GM19351 (cell line): ENCODE data around the gene THOC6.

ENCODE experiments used
- ATAC-seq: cut with Tn5 transposase; IDR thresholded peaks from one replicate; pipeline ENCODE4 v1.9.1; 2021; ENCODE audit warnings: mild to moderate bottlenecking, moderate library complexity; ENCODE audit not compliant: unreplicated experiment

Gene THOC6

DNA sequence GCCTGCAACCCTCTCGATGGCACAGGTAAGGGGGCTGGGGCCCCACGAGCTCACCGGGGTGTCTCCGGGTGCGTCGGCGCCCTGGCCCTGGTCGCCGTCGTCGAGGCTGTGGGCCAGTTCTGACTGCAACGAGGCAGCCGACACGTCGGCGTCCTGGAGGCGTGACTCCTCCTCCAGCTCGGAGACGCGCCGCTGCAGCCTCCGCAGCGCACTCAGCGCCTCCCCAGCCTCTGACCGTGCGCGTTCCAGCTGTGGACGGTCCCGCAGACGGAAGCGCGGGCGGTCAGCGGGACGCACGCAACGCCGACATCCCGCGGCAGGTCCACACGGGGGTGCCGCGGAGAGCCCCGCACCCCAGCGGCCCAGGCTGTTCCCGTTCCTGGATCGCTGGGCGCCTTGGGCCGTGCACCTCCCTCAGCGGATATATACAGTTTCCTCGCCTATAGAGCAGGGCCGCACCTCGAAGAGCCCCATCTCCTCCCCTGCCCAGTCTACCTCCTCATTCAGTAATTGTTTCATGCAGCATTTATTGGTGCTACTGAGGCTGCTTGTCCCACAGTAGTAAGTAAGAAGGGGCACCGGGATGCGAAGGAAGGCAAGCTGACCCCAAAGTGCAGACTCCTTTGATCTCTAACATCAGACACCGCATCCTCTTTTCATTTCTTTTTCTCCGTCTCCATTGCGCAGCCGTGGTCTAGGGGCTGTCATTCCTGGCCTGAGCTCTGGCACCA is 5.8 kb downstream of the THOC6 start:
- ATAC-seq: no peak

DNA sequence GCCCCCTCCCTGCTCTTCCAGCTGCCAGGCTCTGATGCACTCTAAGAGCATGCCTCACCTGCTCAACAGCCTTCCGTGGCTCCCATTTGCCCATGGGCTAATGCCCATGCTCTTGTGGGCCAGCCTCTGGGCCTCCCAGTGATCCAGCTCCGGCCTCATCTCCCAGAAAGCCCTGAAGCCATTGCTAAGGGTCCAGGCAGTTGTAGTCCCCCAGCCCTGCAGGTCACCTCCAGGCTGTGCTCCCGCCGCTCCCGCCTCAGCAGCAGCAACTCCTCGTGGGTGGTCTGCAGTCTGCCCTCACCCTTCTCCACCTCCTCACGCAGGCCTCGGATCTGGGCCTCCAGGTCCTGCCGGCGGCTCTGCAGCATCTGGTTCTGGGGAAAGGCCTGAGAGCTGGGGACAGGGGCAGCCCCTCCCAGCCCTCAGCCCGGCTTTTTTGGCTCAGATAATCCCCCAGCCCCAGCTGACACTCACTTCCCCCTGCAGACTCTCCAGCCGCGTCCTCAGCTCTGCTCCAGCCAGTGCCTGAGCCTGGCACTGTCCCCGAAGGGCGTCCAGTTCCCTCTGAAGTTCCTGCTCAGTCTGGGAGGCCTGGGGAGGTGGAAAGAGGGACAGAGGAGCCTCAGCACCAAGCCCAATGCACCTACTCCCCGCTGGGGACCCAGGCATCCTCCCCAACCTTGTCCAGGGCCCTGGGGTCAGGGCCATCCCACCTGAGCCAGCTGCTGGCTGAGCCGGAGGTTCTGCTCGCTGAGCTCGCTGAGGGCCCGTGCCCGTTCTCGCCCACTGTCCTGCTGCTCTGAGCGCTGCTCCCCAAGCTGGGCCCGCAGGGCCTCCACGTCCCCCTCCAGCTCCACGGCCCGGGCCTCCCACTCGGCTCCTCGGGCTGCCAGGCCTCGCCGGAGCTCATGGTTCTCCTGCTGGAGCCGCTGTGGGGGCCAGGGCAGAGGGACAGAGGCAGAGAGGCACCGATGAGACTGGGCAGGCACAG is 6.7 kb downstream of the THOC6 start:
- no peak for ATAC-seq

DNA sequence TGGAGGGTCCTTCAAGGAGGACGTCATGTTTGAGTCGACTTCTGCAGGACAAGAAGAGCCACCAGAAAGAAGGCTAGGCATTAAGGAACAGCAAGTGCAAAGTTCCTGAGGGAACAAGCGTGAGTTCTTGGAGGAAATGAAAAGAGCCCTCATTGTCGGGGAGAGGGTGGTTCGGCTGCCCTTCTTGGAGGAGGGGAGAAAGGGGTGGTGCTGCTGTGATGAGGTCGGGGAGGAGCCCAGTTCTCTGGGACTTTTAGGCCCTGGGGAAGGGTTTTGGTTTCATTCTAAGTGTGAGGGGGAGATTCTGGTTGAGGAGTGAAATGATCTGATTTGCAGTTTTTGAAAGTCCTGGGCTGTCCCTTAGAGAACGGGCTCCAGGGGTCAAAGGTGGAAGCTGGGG is 8.8 kb downstream of the THOC6 start:
- ATAC-seq: no peak

DNA sequence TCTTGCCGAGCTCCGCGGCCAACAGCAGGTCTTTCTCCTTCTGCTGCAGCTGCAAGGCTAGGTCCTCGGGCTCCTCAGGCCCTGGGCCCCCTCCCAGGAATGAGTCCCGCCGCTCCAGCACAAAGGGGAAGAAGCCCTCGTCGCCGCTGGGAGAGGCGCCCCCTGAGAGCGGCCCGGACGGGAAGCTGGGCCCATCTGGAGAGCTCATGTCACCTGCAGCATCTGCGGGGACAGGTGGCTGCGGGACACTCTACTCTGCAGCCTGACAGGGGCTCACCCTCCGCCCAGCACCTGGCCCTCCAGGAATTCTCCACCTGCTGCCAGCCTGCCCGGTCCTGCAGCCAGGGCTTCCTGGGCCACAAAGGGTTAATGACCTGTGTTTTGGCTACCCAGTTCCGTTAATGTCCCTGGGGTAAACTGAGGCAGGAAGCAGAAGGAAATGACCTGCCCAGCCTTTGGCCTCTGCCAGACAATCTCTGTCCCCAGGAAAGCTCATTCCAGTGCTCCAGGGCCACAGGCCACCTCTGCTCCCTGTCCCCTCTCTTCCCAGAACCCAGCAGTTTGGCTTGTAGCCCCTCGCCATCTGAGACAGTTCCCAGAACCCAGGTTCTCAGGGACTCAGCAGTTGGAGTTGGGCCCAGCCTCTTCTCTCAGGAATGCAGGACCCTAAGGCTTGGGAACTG is 11.6 kb downstream of the THOC6 start:
- ATAC-seq: no peak

DNA sequence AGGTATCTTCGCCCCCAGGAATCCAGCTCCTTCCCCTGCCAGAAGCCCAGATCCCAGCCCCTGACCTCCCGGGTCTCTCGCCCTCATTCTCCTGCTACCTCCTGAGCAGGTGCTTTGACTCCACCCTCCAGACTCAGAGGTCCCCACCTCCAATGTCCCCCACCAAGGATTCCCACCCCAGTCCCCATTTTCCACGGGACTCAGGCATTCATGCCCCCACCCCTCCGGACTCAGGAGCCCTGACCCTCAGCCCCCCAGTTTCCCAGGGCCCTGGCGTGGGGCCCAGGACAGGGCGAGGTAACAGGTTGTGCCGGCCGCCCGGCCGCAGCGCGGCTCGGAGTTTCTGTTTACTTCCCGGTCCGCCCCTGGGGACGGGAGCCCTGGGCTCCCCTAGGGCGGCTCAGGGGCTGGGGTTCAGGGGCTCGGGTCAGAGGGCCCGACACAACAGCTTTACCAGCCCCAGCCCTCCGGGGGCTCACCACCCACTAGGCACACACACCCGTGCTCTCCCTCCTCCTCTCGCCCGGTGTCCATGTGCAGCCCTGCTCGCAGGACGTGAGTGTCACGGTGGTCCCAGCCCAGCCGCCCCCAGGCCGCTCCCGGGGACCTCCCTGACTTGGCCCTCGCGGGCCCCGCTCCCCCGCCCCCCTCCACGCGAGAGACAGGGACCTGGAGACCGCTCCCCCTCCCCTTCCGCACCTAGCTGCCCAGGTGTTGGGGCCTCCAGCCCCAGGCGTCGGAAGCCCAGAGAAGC is 12.3 kb downstream of the THOC6 start:
- no peak for ATAC-seq

DNA sequence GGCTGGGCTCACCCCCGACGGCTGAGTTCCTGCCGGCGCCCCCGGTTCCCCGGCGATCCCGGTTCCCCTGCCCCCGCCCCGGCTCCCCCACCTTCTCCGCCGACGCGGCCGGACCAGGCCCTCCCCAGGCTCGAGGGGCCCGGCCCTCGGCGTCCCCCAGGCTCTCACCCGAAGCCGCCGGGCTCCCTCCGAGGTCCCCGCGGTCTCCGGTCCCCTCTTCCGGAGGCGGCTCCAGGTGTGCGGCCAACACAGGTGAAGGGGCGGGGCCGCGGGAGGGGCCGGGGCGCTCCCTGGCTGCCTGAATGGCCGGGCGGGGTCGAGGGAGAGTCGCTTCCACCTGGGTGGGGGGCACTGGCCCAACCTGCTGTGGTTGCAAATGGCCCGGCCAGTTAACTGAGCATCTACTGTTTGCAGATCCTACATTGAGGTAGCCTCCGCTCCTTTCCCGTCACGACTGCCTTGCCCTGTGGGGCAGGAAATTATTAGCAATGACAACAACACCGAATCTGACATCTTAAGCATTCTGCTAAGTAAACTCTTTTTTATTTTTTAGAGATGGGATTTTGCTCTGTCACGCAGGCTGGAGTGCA is 13.0 kb downstream of the THOC6 start, which contains the start of gene BICDL2:
Gene BICDL2, minus strand, starts transcription at position 219 of the 590 bp plus-strand sequence. CDS start 1,448 bp downstream, outside the sequence.
- no peak for ATAC-seq

DNA sequence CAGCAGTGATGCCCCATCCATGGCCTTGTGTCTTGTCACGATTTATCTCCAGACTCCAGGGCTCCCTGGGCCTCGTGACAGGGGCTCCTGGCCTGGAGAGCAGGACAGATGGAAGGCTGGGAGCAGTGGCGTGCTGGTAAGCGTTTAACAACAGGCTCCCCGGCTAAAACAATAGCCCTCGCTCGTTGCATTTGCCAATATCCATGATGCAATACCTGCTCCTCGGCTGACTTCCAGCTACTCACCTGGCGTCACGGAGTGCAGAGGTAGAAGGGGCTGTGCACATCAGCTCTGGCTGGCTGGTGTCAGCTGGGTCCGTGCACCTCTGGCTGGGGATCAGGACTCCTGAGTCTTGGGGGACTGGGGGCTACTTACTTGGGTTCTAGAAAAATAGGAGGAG is 14.4 kb downstream of the THOC6 start:
- ATAC-seq: no peak

DNA sequence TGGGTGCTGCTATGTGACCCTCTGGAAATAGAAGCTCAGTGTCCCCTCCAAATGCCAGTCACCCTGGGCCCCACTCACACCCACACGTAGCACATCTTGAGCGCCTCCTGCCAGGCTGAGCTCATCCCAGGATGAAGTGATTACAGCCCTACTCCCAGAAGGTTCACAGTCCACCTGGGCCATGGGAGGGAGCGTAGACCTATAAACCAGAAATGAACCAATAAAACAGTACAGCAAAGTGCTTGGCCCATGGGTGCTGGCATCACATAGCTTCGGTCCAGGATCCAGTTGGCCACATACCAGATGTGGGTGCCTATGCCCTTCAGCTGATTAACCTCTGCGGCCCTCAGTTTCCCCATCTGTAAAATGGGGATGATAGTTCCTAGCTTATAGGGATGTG is 15.1 kb downstream of the THOC6 start:
- no peak for ATAC-seq

DNA sequence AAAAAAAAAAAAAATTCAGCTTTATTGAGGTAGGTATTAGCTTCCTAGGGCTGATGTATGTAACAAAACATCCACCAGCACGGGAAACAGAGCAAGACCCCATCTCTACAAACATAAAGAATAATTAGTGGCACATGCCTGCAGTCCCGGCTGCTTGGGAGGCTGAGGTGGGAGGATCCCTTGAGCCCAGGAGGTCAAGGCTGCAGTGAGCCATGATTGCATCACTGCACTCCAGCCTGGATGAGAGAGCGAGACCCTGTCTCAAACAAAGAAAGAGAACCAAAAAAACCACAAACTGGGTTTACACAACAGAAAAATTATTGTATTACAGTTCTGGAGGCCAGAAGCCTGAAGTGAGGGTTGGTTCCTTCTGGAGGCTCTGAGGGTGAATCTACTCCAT is 18.5 kb downstream of the THOC6 start:
- ATAC-seq: no peak

DNA sequence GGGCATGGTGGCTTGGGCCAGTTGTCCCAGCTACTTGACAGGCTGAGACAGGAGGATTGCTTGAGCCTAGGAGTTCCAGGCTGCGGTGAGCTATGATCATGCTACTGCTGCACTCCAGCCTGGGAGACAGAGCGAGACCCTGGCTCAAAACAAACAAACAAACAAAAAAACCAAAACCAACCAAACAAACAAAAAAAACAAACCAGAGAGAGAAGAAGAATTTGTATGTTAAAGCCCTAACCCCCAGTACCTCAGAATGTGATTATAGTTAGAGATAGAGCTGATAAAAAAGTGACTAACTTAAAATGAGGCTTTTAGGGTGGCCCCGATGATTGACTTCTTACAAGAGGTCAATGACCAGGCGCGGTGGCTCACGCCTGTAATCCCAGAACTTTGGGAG is 20.9 kb downstream of the THOC6 start:
- ATAC-seq: no peak

DNA sequence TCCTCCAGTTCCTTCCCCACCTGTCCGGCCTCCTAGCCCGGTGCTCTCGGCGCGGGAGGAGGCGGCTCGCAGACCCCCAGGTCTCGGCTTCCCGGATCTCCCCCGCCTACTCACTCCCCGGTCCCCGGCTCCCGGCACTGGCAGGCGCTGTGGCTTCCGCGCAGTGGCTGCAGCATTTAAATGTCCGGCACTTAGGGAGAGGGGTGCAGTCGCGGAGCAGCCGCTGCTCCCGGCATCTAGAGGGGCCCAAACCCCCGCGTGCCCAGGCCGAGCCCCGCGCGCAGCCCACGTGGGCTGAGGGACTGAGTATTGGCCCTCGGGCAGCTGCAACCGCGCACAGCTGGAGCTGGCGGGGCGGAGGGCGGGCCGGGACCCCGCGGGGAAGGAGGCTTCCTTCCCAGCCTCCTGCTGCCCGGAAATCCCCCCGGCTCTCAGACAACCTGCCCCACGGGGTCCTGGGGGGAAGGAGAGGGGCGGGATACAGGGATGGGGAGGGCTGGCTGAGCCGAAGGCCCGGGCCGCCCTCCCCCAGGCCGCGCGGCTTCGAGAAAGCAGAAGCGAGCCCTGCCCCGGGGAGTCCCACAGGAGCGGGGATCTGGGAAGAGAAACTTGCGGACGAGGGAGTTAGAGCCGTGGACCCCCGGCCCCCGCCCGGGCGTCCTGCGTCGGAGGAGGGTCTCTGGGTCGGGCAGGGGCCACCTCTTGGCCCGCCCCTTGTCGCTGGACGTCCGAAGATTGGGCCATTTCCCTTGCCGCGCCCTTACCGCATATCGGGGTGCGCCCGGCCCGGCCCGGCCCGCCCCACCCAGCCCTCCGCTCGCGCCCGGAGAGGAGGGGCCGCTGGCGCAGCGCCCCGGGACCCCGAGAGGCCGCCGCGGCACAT is 22.2 kb downstream of the THOC6 start, which contains the start of gene MMP25:
Gene MMP25, plus strand, starts transcription at position 804 of the 883 bp plus-strand sequence. CDS start 357 bp downstream, outside the sequence.
- ATAC-seq: no peak

DNA sequence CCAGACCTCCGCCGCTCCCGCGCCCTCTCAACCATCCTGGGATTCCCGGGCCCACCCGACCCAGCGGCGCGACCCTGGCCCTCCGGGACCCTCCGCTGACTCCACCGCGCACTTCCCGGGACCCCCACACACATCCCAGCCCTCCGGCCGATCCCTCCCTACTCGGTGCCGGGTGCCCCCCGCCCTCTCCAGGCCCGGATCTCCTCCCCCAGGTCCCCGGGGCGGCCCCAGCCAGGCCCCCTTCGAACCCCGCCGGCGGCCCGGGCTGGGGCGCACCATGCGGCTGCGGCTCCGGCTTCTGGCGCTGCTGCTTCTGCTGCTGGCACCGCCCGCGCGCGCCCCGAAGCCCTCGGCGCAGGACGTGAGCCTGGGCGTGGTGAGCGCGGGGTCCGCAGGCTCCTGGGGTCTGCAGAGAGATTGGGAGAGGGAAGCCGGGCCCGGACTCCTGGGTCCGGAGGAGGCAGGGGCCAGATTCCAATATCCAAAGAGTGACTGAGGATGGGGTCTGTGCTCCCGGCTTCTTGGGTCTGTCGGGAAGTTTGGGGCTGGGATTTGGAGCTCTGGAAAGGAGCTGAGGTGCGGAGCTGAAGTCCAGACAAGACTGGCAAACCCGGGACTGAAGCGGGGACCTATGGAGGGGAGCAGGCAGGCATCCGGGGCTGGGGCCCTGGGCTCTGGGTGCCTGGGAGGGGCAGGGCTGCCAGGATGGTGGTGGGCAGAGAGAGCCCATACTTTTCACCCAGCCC is 23.0 kb downstream of the THOC6 start:
- no peak for ATAC-seq

DNA sequence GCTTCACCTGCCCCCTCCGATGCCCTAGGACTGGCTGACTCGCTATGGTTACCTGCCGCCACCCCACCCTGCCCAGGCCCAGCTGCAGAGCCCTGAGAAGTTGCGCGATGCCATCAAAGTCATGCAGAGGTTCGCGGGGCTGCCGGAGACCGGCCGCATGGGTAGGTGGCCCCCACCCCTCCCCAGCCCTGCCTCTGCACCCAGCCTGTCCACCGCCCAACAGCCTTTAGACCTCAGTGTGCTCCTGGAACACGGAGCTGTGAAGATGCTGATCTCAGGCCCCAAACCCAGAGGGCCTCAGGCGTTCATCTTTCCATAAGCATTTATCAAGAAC is 23.5 kb downstream of the THOC6 start:
- no peak for ATAC-seq

DNA sequence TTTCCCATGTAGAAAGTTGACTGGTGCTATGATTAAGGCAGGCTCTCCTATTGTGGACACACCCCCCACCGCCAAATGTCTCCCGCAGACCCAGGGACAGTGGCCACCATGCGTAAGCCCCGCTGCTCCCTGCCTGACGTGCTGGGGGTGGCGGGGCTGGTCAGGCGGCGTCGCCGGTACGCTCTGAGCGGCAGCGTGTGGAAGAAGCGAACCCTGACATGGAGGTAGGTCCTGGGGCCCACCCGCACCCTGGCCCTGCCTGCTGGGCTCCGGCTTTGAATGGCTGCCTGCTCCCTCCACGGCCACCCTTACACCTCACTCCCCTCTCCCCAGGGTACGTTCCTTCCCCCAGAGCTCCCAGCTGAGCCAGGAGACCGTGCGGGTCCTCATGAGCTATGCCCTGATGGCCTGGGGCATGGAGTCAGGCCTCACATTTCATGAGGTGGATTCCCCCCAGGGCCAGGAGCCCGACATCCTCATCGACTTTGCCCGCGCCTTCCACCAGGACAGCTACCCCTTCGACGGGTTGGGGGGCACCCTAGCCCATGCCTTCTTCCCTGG is 26.2 kb downstream of the THOC6 start:
- no peak for ATAC-seq

DNA sequence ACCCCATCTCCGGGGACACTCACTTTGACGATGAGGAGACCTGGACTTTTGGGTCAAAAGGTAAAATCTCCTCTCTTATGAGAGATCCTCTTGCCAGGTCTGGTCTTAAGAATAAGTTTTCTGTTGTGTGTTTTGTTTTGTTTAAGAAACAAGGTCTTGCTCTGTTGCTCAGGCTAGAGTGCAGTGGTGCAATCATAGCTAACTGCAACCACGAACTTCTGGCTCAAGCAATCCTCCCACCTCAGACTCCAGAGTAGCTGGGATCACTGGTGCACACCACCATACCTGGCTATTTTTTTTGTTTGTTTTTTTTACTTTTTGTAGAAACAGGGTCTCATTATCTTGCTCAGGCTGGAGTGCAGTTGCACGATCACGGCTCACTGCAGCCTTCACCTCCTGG is 26.7 kb downstream of the THOC6 start:
- ATAC-seq: no peak

DNA sequence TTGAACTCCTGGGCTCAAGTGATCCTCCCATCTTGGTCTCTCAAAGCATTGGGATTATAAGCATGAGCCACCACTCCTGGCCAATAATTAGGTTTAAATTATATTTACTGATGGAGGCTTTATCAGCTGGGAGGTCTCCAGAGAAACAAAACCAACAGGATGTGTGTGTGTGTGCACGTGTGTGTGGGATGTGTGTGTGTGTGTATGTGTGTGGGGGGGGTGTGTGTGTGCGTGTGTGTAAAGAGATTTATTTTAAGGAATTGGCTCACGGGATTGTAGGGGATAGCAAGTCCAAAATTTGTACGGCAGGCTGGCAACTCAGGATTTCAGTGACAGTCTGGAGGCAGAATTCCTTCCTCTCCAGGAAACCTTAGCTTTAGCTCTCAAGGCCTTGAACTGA is 27.2 kb downstream of the THOC6 start:
- ATAC-seq: no peak

DNA sequence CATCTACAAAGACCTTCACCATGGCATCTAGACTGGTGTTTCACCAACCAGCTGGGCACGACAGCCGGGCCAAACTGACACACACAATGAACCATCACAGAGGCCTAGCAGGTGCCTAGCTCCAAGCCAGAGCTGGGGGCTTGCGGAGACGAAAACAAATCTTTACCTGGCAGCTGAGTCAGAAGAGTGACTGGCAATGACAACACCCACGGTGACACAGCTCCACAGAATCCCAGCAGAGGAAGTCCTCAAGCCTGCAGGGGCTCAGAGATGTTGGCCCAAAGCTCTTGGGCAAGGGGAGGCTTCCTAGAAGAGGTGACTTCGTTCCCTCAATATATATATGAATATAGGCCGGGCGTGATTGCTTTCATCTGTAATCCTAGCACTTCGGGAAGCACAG is 27.7 kb downstream of the THOC6 start:
- ATAC-seq: no peak
